KG1 (cell line): ENCODE data around the gene SGMS2.
"Not testable (repeated sequence)": the region's sequence is repeated elsewhere in the genome, so short reads cannot be mapped to it uniquely, and the experiment has no call there.

Source experiments
- DNase-seq: peaks from one replicate; lab custom pipeline; 2025; lab: John Stamatoyannopoulos, UW

SGMS2 gene

DNA sequence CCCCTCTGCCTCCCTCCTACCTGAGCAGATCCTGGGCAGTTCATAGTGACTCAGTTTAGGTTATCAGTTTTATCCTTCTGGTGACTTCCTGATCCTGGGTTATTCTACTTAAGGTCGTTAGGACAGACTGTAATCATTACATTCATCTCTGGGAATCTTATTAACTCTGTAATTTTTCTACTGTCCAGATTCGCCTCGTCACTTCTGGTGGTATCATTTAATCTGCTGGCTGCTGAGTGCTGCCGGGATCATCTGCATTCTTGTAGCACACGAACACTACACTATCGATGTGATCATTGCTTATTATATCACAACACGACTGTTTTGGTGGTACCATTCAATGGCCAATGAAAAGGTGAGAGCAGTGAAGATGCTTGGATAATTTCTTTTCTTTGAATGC, 83.6 kb downstream of the SGMS2 start:
- DNase-seq = no peak

DNA sequence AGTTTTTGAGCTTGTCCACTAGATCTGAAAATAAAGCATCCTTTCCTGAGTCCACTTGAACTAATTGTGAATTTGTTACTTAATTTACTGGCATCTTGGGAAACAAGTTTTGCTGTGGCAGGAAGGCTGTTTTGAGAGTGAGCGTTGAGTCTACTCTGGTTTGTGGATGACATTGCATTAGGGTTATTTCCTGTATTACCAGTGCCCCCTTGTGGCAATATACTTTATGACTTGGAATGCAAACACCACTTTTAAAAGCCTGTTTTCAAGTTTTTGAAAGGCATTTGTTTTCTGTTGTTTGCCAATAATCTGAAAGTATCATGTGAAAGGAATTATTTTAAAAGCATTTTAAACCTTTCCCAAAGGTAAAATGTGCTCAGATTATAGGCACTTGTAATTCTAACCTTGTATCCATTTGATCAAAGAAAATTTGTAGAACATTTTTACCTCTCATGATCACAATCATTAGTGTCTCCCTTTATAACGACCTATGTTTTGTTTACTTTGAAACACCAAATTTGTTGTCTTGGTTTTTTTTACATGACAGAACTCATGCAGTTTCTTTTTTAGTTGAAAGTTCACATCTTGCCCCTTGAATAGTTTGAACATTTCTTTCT, 88.7 kb downstream of the SGMS2 start:
- peak; percentile 71 for DNase-seq

DNA sequence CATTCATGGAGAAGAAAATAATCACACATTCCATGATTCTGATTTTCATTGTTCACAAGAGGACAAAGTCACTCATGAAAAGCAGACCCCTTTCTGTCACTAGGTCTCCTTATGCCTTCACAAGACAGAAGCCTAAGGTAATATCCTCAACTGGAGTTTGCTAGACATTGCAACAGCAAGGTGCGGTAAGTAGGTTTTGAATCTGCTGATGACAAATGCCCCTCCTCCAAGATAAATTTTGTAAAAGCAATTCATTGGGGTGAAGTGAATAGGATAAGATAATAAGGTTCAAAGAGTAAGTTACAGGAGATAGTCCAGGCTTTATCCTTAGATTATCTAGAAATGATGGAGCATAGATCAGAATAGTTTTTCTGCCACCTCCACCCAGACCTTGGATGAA, 90.5 kb downstream of the SGMS2 start:
- no peak for DNase-seq

DNA sequence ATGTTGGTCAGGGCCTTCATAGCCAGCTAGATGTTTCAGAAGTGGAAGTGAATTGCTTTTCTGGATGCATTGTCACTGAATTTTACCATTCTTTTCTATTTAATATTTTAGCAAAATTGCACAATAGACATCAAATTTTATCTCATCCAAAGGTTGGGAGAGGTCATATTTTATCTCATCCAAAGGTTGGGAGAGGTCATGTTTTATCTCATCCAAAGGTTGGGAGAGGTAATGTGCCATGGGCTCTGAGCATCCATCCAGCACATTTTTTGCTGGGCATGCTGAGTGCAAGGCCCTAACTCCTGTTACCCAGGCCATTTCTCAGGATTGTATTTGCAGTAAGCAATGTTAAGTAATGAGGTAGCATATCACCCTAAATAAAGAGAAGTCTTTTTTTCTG, 91.9 kb downstream of the SGMS2 start:
- no peak for DNase-seq

DNA sequence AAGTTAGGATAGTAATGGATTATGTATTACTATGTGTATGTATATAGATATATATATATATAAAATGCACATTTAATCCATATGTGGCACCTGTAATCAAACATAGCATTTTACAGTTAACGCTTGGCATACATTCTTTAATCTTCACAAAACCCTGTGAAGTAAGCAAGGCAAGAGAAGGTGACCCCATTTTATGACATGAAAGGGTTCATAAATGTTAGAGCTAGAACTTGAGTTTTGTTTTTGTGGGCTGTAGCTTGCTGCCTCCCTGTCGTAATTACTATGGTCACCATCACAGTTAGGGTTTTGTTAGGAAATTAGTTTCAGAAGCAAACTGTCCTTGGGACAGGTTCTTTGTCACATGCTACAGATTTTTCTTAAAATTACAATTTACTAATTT, 92.8 kb downstream of the SGMS2 start:
- no peak for DNase-seq

DNA sequence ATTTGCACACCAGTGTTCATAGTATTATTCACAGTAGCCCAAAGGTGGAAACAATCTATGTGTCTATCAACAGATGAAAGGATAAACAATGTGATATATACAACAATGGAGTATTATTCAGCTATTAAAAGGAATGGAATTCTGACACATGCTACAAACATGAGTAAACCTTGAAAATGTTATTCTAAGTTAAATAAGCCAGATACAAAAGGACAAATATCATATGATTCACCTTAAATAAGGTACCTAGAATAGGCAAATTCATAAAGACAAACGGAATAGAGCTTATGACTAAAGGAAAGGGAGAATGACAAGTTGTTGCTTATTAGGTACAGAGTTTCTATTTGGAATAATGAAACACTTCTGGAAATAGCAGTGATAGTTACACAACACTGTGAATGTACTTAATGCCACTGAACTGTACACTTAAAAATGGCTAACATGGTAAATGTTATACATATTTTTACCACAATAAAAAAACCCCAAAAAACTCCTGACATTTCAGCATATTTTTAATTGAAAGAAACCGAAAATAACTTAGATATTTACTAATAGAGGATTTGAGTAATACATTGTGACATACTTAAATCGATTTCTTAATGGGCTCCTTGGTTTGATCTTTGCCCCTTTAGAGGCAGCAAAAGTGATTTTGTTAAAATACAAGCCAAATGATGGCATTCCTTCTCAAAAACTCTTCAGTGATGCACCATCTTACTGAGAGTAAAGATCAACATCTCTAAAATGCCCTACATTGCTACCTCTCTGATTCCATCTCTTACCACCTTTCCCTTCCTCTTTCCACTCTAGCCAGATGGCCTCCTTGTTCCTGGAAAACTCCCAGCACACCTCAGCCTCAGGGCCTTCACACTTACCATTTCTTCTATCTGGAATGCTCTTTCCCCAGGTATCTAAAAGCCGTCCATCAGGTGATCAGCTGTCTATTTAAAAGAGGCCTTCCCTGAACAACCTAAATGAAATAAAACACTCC, 98.0 kb downstream of the SGMS2 start:
- no peak for DNase-seq

DNA sequence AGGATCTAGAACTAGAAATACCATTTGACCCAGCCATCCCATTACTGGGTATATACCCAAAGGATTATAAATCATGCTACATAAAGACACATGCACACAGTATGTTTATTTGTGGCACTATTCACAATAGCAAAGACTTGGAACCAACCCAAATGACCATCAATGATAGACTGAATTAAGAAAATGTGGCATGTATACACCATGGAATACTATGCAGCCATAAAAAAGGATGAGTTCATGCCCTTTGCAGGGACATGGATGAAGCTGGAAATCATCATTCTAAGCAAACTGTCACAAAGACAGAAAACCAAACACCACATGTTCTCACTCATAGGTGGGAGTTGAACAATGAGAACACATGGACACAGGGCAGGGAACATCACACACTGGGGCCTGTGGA, 101.0 kb downstream of the SGMS2 start:
- not testable (repeated sequence) for DNase-seq

DNA sequence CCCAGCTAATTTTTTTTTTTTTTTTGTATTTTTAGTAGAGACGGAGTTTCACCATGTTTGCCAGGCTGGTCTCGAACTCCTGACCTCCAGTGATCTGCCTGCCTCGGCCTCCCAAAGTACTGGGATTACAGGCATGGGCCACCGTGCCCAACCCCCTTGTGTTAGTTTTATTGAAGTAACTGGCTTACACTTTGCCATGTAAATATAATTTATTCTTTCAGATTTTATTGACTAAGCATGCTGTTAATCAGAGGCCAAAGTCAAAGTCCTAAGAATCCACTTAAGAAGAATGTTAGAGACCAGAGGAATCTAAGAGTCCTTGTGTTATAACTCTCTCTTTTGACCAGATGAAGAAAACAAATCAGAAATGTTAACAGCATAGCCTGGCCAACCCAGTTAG, 102.1 kb downstream of the SGMS2 start:
- not testable (repeated sequence) for DNase-seq

DNA sequence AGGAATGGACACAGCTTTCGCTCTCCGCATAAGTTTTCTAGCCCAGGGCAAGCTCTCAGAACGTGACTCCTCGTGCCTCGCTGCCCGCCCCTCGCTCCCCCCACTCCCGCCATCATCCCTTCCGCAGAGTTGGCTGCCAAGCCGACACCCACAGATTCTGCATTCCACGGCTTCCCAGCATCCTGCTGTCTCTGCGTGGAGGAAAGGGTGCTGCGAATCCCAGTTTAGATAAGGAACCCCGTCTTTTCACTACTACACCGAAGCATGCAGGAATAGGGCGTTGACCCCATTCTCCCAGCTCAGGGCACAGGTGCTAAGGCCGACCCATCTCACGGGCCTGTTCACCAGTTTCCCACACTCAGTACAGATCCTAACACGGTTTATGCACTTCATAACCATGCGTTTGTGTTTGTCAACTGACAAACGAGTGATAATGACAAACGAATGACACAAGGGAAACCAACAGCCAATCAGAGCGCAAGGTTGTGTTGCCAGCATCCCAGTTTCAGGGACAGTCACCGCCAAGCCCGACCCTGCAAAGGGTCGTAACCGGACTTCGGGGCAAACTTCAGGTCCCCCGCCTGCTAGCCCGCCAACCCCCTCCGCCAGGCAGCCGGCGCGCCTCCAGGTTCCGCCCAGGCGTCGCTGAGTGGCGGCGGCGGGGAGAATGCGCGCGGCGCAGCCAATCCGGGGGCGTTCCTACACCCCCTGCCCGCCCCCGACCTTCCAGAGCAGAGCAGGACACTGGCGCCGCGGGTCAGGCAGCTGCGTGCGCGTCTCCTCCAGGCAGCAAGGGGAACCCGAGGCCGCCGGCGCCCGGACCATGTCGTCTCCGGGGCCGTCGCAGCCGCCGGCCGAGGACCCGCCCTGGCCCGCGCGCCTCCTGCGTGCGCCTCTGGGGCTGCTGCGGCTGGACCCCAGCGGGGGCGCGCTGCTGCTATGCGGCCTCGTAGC, 106.4 kb downstream of the SGMS2 start, which contains the start of gene CYP2U1:
CYP2U1 (plus strand) TSS at position 729 of the 954 bp plus-strand sequence; CDS start at position 824, 95 bp downstream.
- DNase-seq = peak; percentile 32

DNA sequence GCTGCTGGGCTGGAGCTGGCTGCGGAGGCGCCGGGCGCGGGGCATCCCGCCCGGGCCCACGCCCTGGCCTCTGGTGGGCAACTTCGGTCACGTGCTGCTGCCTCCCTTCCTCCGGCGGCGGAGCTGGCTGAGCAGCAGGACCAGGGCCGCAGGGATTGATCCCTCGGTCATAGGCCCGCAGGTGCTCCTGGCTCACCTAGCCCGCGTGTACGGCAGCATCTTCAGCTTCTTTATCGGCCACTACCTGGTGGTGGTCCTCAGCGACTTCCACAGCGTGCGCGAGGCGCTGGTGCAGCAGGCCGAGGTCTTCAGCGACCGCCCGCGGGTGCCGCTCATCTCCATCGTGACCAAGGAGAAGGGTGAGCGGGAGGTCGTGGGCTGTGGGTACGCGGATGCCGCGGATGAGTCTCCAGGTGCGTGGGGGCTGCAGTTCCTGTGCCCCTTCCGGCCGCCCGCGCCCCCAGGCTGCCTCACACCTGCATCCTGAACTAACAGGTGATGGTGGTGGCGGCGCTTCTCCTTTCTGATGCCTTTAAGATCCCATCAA, 107.1 kb downstream of the SGMS2 start:
- no peak for DNase-seq

DNA sequence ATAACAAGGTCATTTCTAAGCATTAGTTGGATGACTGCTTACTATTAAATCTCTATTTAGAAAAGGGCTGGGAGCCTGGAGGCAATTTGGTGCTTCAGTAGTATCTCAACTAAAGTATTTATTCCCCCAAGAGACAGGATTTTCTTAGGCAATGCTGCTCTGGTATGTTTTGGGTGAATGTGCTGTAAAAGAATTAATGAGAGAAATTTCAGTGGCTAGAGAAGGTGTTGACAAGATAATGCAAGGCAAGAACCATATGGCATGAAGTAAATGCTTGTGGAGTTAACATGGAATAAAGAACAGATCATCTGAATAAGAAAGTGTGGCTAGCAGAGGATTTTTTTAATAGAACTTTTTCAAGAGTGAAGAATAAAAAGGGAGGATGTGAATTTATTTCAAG, 110.5 kb downstream of the SGMS2 start:
- DNase-seq = no peak

DNA sequence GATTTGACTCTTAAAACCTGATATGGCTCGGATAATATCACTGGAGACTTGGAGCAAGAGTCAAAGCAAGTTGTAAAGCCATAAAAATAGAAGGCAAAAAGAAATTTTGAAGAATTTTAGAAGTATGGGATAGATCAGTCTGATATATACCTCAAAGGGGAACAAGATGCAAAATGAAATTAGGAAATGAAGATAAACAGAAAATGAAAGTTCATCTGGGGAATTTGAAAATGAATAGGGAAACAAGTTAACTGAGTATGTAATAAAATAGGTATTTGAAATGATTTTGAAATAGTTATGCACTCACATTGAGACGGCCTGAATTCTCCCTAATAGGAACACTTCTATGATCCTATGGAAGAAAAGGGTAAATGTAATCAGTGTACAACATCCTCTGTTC, 112.3 kb downstream of the SGMS2 start:
- DNase-seq = no peak

DNA sequence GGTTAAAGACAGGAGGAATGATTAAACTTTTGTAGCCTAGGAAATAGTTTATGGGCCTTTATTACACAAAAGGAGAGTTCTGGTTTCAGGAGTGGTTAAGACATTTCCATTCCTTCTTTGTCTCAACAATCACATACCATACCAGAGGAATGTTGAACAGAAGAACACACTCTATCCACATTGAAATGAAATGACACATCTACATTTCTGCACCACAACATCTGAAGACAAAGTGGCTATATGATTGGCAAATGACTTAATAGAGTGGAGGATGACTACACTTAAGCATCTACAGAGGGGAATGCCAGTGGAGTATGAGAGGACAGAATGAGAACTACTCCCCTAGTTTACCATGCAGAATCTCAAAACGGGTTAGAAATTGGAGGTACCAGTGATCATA, 114.6 kb downstream of the SGMS2 start:
- DNase-seq = no peak

DNA sequence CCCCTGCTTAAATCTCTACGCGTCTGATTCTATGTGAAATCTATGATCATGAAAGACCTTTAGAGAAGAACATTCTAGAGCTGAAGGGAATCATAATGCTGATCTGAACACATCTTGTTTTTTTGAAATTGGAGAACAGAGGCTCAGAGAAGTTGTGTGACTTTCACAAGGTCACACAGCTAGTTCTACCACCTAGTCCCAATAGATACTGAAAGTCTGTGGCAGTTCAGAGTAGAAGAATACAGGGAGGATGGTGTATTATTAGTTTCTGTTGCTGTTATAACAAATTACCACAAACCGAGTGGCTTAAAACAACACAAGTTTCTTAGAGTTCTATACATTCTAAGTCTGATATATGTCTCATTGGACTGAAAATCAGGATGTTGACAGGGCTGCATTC, 121.1 kb downstream of the SGMS2 start:
- DNase-seq = no peak

DNA sequence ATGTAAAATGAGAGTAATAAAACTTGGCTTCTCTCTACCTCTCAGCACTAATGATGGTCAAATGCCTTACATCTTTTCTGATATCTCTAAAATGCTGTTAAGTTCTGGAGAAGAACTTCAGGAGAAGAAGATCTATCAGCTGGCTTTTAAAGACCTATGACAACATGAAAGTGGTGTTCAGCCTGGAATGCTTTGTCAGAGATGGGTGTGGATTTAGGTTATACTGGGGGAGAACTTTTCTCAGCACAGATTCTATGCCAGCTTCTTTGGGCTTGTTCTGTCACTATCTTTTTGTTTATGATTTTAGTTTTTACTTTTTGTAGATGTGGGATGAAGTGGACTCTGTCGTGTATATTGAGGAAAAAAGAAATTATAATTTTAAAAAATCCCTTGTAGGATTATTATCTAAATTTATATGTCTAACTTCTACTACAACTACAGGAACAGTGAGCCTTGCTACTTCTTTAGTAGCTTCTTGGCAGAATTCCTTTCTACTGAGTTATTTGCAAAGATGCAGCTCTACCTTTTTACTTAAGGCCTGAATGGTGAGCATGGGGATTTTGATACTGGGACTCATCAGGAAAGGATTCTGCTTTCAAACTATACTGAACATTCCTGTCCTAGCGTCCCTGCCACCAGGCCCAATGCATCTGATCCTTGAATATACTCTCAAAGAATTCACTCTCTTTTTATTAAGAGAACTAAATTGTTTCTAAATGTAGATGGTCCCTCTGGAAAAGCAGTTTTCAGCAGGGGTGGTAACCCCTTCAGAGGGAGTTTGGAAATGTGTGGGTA, 126.2 kb downstream of the SGMS2 start:
- no peak for DNase-seq

DNA sequence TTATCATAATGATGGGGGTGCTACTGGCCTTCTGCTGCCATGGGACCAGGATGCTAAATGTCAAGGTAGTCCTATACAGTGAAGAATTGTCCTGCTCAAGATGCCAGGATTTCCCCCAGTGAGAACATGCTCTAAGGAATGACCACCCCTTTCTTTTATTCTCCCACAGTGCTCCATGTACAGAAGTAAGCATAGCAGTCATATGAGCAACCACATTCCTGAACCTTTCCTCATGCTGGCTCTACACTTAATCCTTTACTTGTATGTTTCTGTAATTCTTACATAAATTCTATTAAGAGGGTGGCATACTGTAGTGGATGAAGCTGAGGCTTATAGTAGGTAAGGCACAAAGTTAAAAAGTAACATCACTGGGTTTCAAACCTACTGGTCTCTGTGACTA, 126.8 kb downstream of the SGMS2 start:
- no peak for DNase-seq

DNA sequence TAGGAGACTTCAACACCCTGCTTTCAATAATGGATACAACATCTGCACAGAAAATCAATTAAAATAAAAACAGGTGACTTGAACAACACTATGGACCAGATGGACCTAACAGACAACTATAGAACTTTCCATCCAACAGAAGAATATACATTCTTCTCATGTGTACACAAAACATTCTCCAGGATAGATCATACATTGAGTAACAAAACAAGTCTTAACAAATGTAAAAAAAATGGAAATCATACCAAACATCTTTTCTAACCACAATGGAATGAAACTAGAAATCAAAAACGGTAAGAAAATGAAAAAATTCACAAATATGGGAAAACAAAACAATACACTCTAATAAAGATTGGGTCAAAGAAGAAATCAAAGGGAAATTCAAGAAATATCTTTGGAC, 131.3 kb downstream of the SGMS2 start:
- DNase-seq = no peak
